GM21619 (cell line): ENCODE results near the gene ADSL.
A peak's percentile ranks its signal among the peaks of the same experiment; 100 is the strongest.

ENCODE experiments used
- ATAC-seq: cut with Tn5 transposase; IDR thresholded peaks from one replicate; pipeline ENCODE4 v1.9.1; 2021; ENCODE audit not compliant: unreplicated experiment

ADSL gene

DNA sequence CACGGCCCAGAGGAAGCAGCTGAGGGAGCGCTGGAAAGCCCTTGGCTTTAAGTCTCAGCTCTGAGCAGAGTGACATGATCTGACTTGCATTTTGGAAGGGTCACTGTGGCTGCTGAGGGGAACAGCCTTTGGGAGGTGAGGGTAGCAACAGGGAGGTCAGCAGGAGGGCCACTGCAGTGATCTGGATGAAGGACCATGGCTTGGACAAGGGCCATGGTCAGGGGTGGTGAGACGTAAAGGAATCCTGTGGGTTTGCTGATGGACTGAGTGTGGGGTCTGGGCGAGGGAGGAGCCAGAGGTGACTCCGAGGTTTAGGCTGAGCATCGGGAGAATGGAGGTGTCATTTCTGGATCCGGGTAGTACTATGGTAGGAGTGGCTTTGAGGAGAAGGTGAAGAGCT, 57.4 kb downstream of the ADSL start:
- no peak for ATAC-seq

DNA sequence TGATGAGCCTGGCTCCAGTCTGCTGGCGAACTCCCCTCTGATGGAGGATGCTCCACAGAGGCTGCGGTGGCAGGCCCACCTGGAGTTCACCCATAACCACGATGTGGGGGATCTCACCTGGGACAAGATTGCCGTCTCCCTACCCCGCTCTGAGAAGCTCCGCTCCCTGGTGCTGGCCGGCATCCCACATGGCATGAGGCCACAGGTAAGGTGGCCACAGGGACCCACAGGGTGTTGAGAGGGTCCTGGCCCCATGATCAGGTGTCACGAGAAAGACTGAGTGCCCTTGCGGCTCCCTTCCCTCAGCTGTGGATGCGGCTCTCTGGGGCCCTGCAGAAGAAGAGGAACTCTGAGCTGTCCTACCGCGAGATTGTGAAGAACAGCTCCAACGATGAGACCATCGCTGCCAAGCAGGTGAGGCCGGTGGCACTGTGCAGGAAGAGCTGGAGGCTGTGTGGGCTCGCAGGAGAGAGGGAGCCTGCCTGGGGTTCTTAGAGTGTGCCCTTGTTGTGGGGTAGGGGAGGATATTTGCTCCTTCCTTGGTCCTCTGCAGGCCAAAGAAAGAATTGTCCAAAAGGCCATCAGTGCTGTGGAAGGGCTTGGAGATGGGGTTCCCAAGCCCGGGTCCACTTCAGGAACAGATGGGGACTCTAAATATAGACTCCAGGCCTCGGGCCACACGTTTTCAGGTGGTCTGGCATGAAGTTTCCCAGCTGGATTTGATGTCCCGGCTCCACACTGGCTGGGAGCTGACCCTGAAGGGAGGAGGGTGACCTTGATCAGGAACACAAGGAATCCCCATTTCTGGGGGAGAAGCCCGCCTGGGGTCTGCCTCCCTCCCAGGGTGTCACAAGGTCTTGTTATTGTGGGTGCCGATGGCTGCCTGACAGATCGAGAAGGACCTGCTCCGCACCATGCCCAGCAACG, 58.2 kb downstream of the ADSL start:
- ATAC-seq: no peak

DNA sequence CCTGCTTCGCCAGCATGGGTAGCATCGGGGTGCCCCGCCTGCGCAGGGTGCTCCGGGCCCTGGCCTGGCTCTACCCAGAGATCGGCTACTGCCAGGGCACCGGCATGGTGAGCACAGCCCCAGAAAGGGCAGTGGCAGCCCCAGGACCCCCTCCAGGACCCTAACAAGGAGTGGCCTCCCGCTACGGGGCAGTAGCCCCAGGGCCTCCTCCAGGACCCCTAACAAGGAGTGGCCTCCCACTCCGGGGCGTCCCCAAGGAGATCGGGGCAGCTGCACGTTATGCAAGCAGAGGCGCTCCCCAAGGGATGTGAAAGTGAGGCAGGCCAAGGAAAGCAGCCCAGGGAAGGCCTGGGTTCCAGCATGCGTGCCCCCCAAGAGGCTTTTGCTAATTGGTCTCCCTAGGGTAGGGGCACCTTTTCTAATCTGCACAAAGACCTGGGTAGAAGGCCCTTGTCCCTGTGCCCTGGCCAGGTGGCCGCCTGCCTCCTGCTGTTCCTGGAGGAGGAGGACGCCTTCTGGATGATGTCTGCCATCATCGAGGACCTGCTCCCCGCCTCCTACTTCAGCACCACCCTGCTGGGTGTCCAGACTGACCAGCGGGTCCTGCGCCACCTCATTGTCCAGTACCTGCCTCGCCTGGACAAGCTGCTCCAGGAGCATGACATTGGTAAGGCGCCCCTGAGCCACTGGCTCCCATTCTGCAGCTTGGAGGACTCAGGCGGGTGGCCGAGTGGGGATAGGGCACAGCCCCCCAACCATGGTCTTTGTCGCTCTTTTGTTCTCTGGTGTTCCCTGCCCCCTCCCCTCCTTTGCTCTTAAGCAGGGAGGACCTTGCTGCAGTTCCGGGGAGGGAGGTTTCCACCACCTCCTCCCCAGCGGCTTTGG, 59.1 kb downstream of the ADSL start:
- ATAC-seq: no peak

DNA sequence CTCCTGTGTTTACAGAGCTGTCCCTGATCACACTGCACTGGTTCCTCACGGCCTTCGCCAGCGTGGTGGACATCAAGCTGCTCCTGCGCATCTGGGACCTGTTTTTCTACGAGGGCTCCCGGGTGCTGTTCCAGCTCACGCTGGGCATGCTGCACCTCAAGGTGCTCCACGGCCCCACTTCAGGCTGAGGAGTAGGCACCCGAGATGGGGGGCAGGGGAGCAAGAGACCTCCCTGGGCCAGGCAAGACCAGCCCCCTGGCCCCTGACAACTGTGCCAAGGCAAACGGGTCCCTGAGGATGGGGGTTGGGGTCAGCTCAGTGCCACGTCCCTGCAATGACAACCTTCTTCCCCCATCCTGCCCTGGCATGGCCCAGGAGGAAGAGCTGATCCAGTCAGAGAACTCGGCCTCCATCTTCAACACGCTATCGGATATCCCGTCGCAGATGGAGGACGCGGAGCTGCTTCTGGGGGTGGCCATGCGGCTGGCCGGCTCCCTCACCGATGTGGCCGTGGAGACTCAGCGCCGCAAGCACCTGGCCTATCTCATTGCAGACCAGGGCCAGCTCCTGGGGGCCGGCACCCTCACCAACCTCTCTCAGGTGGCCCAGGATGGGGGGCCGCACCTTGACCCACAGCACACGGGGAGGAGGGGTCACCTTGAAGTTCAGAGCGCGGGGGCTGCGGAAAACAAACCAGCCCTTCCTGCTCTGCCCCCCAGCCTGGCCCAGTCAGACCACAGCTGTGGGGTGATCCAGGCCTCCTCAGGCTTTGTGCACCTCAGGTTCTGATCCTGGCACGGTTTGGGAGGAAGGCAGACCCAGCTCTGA, 60.0 kb downstream of the ADSL start:
- ATAC-seq: no peak

DNA sequence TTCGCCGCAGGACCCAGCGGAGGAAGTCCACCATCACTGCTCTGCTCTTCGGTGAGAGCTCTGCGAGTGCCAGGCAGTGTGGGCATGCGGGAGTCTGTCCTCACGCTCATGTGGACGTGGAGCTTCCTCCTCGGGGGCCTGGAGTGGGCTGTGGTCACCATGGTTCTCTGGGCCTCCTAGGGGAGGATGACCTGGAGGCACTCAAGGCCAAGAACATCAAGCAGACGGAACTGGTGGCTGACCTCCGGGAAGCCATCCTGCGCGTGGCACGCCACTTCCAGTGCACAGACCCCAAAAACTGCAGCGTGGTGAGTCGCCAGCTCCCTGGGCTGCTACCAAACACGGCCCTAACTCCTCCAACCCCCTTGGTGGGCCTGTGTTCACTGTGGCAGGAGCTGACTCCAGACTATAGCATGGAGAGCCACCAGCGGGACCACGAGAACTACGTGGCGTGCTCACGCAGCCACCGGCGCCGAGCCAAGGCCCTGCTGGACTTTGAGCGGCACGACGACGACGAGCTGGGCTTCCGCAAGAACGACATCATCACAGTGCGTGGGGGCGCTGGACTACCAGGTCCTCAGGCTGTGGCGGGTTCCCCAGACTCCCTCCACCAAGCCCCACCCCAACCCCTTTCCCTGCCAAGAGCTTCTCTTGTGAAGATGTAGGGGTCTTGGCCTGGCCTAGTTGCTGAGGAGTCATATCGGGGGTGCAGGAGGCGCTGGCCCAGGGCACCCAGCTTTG, 60.9 kb downstream of the ADSL start:
- ATAC-seq: no peak

DNA sequence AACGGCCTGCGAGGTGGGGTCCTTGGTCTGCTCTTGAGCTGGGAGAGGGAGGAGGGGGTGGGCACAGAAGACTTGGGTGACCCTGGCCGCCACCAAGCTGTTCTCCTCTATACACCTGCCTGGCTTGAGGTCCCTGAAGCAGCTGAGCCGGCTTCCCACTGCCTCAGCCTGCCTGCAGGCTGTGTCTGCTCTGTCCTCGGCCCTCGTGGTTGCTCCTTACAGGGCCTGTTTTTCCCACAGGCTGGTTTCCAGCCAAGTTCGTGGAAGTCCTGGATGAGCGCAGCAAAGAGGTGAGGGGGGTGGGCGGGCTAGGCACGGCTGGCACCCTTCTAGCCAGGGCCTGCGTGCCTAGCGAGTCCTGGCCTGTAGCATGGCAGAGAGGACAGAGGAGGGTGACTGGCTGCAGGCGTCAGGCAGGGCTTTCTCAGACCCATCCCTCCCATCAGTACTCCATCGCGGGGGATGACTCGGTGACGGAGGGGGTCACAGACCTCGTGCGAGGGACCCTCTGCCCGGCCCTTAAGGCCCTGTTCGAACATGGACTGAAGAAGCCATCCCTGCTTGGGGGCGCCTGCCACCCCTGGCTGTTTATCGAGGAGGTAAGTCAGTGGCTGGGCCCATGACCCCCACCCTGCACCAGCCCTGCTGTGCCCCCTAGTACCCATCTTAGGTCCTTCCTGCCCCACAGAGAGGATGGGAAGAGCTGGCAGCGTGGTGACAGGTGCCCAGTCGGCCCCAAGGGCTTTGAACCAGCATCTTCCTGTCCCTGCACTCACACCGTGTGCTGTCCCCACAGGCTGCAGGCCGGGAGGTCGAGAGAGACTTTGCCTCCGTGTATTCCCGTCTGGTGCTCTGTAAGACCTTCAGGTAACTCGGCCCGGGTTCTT, 61.8 kb downstream of the ADSL start:
- ATAC-seq: no peak

DNA sequence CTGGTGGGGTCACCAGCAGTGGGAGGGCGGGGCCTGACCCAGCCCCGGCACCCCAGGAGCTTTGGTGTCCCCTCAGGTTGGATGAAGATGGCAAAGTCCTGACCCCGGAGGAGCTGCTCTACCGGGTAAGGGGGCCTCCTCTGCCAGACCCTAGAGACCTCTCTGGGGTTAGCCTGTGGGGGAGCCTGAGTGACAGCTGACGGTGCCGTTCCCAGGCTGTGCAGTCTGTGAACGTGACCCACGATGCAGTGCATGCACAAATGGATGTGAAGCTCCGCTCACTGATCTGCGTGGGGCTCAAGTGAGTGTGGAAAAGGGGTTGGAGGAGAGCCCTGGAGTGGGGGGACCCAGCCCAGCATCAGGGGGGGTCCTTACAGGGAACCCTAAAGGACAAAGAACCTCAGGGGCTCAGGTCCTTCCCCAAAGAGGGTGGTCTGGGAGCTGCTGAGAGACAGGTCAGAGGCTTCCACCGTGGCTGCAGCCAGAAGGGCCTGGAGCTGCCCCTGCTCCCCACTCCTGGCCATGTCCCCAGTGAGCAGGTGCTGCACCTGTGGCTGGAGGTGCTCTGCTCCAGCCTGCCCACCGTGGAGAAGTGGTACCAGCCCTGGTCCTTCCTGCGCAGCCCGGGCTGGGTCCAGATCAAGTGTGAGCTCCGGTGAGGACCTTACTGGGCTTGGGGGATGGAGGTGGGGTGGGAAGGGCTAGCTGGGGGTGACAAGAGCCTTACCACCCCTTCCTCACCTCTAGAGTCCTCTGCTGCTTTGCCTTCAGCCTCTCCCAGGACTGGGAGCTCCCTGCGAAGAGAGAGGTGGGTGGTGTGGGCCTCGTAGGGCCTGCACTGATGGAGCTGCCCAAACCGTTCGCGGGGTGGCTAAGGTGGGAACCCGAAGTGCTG, 62.7 kb downstream of the ADSL start:
- ATAC-seq: no peak

DNA sequence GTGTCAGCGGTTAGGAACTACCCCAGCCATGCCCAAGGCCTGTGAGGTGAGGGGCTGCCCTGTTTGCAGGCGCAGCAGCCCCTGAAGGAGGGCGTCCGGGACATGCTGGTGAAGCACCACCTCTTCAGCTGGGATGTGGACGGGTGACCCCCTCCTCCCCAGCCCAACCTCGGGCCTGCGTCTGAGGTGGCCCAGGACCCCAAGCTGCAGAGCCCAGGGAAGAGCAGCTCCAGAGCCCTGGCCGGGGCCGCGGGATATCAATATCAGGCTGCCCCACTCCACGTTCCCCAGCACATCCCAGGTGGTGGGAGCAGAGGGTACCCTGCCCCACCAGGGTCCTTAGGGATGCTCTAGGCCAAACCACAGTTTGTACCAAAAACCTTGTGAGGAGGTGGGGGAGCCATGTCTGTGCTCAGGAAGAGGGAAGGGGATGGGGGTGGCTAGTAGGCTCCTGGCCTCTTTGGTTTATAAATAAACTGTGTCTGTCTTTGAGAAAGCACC, 63.4 kb downstream of the ADSL start:
- ATAC-seq: no peak

DNA sequence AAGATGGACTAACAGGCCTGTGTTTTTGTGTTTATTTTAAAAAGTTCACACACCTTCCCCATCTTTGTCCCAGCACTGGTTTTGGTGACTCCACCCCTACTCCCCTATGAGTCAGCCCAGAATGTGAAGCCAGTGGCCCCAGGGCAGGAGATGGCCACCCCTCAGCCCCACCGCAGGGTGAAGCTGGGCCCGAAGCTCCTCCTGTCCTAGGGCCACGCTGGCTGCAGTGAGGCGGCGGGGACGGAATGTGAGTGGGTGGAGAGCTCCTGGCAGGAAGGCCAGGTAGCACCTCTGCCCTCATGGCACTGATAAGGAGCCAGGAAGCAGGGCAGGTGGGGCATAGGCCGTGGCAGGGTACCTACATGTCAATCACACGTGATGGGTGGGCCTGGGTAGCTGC, 64.0 kb downstream of the ADSL start:
- no peak for ATAC-seq

DNA sequence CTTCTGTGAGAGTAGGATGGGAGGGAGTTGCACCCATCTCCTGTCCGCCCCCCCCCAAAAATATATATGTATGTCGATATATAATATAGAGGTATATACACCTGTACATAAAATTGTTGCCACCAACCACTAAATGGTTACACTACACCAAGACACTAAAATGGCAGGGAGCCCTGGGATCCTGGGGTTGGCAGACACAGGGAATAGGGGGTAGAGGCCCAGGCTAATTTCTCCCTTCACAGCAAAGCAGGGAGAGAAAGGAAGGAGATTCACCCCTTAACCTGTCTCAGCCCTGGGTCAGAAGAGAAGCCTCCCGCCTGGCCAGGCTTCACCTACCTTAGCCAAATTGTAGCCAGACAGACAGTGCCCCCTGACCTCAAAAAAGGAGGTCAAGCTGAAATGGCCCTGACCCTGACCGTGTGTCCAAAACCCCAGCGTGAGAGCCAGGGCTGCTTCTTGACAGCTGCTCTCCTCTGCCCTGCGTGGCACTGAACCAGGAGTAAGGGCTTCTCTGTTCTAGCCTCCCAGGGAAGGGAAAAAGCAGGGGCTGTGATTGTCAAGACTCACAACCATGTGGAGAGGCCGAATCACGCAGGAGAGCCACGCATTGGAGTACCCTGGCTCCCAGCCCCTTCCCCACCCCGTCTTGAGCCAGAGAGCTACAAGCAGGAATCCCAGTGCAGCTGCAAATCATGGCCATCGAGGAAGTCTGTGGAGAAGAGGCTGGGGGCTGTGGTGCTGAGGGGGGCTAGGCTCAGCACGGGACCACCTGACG, 64.6 kb downstream of the ADSL start:
- no peak for ATAC-seq

DNA sequence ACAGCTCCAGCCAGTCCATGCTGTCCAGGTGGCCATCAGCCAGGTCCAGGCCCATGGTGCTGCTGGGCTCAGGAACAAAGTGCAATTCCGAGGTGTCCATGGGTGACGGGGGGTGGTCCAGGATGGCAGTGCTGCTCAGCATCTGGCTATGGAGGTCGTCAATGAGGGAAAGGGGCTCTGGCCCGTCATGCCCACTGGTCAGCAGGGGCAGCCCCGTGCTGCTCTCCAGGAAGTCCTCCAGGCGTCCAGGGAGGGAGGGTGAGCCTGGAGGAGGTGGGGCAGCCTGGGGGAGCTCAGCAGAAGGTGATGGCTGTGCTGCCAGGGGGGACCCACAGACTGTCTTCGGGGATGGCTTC, 65.2 kb downstream of the ADSL start:
- ATAC-seq: no peak

DNA sequence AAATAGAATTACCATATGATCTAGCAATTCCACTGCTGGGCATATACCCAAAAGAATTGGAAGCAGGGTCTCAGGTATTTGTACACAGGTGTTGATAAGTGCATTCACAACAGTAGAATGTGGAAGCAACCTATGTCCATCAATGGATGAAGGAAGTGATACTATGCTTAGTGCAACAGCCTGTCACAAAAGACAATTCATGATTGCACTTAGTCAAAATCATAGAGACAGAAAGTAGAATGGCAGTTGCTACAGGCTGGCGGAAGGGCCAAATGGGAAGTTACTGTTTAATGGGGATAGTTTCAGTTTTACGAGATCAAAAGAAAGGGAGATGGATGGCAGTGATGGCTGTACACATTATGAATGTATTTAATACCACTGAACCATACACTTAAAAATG, 66.1 kb downstream of the ADSL start:
- peak; percentile 65 for ATAC-seq

DNA sequence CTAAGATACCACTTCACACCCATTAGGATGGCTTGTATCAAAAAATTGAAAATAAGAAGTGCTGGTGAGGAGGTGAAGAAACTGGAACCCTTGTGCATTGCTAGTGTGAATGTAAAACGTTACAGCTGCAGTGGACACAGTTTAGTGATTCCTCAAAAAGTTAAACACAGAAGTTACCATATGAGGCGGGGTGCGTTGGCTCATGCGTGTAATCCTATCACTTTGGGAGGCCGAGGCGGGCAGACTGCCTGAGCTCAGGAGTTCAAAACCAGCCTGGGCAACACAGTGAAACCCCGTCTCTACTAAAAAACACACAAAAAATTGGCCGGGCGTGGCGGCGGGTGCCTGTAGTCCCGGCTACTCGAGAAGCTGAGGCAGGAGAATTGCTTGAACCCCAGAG, 67.6 kb downstream of the ADSL start:
- ATAC-seq: no peak

DNA sequence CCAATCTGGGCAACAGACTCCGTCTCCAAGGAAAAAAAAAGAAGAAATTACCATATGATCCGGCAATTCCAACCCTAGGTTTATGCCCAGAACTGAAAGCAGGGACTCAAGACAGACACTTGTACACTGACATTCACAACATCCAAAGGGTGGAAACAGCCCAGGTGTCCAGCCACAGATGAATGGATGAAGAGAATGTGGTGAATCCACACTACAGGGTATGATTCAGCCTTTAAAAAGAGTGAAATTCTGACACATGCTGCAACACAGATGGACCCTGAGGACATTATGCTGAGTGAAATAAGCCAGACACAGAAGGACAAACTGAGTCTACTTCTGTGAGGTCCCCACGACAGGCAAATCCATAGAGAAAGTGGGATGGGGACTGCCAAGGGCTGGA, 68.0 kb downstream of the ADSL start:
- no peak for ATAC-seq

DNA sequence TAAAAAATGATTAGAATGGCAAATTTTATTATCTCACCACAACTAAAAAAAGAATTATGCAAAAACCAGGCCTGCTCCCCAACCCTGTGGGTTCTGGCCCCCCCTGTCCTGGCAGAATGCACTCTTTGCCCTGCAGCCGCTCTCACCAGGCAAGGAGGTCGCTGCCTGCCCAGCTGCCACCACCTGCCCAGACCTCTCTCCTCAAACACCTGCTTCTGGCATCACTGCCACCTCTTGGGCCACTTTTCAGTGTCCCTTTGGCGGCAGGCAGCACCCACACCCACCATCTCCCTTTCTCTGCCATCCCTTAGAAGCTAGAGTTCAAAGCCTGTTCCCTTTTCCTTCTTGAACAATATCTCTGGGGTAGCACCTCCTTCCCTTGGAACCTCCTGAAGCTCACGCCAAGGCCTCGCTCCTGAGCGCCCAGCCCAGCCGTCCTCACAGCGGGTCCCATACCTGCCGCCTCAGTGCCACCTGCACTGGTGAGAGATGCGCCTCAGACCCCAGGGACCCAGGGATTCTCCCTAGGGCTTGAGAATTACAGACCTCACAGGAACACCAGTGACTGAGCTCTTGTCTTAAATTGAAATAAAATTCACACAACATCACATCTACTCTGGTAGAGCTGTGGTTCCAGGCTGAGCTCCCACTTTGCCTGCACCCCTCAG, 68.7 kb downstream of the ADSL start:
- ATAC-seq: no peak

DNA sequence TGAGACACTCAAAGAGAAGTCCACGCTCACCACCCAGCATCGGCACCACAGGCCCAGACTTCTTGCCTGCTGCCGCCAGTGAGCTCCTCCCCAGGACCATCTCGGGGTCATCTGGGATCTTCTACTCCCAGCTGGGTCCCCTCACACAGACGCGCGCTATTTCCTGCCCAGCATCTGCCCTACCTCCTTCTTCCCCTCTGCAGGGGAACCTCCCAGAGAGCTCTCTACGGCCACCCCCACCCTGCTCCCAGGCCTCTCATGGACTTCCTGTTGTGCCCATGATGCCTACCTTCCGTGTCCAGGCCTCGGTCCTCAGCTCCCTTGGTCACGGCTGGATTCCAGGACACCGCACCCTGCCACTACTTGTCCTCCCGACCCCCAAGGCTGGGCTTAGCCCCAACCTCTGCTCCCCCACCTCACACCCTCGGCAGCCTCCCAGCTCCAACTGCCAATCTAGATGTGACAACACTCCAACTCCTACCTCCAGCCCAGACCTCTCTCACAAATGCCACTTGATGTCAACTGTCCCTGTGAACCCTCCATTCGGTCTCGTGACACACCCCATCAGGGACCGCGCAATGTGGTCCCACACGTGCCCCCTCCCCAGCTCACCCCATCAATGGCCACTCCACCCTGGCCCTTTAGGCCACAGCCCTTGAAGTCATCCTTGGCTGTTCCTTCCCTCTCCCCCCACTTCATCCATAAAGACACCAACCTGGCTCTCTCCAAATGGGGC, 69.4 kb downstream of the ADSL start:
- ATAC-seq: no peak

DNA sequence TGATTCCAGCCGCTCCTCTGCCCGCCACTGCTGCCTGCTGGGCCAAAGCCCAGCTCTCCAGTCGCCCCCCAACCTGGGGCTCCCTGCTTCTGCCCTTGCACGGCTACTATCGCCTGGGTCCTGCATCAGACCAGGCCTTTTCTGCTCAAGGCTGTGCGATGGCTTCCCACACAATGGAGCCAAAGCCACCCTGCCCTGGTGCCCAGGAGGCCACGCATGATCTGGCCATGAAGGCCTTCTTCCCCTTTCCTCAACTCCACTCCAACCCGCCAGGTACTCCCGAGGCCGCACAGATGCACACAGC, 69.9 kb downstream of the ADSL start:
- ATAC-seq: no peak
